Neural progenitor cell (in vitro differentiated cells): ENCODE results near the gene EIF5. TPM values are rescaled to one million over a fixed set of nuclear protein-coding genes. Genes with fewer than 3 reads are reported as not detected.

Source experiments
- DNase-seq: peaks from one replicate; pipeline ENCODE4 v3.0.0-alpha.2; 2016; ENCODE audit warnings: low spot score
- H2AFZ ChIP-seq: fragments of 200-600 bp; sonication (generic); replicated peaks from 2 replicates; pipeline ENCODE4 v1.6.1; 2016; ENCODE audit warnings: antibody characterized with exemption
- H3F3A ChIP-seq: fragments of 200-600 bp; sonication (generic); 2 replicates; pipeline ENCODE4 v1.6.1; 2016; ENCODE audit warnings: antibody characterized with exemption, low read depth
- H3K27ac ChIP-seq: fragments of 200-600 bp; sonication (generic); 2 replicates; pipeline ENCODE4 v1.5.1; 2016; ENCODE audit warnings: mild to moderate bottlenecking
- H3K27me3 ChIP-seq: fragments of 200-600 bp; sonication (generic); 2 replicates; pipeline ENCODE4 v1.6.1; 2016; ENCODE audit warnings: mild to moderate bottlenecking, moderate library complexity
- H3K36me3 ChIP-seq: fragments of 200-600 bp; sonication (generic); 2 replicates; pipeline ENCODE4 v1.5.1; 2016
- H3K4me1 ChIP-seq: fragments of 200-600 bp; sonication (generic); 2 replicates; pipeline ENCODE4 v1.6.1; 2016; ENCODE audit warnings: mixed run types
- H3K4me2 ChIP-seq: fragments of 200-600 bp; sonication (generic); 2 replicates; pipeline ENCODE4 v1.6.1; 2016
- H3K4me3 ChIP-seq: fragments of 200-600 bp; sonication (generic); 2 replicates; pipeline ENCODE4 v1.5.1; 2016
- H3K79me2 ChIP-seq: fragments of 200-600 bp; sonication (generic); 2 replicates; pipeline ENCODE4 v1.6.1; 2016; ENCODE audit warnings: low read depth
- H3K9ac ChIP-seq: fragments of 200-600 bp; sonication (generic); 2 replicates; pipeline ENCODE4 v1.6.1; 2016
- H3K9me3 ChIP-seq: fragments of 200-600 bp; sonication (generic); 2 replicates; pipeline ENCODE4 v1.5.1; 2016; ENCODE audit warnings: low read depth
- H4K20me1 ChIP-seq: fragments of 200-600 bp; sonication (generic); 2 replicates; pipeline ENCODE4 v1.6.1; 2016; ENCODE audit warnings: low read depth
- H3K27ac Mint-ChIP-seq: 3 replicates; pipeline ENCODE4 v1.8.0; 2021; ENCODE audit warnings: mixed read lengths
- H3K27me3 Mint-ChIP-seq: 2 replicates; pipeline ENCODE4 v1.8.0; 2022; ENCODE audit warnings: low read depth, mild to moderate bottlenecking, inconsistent platforms, moderate library complexity, mixed read lengths; ENCODE audit not compliant: insufficient read depth
- H3K36me3 Mint-ChIP-seq: 3 replicates; pipeline ENCODE4 v1.8.0; 2021; ENCODE audit warnings: mixed read lengths
- H3K4me1 Mint-ChIP-seq: 3 replicates; pipeline ENCODE4 v1.8.0; 2021; ENCODE audit warnings: mixed read lengths
- H3K4me3 Mint-ChIP-seq: 3 replicates; pipeline ENCODE4 v1.8.0; 2021; ENCODE audit warnings: mild to moderate bottlenecking, moderate library complexity, mixed read lengths
- H3K9me3 Mint-ChIP-seq: 3 replicates; pipeline ENCODE4 v1.8.0; 2020; ENCODE audit warnings: mixed read lengths
- EZH2 ChIP-seq: fragments of 200-600 bp; sonication (generic); IDR thresholded peaks from 2 replicates; pipeline ENCODE4 v1.6.1; 2017; ENCODE audit warnings: antibody characterized with exemption, mild to moderate bottlenecking, moderate library complexity
- EZH2phosphoT487 ChIP-seq: fragments of 200-600 bp; sonication (generic); IDR thresholded peaks from 2 replicates; pipeline ENCODE4 v1.6.1; 2017; ENCODE audit warnings: antibody characterized with exemption
- total RNA-seq: library from RNA; depleted of rRNA; stranded (reverse); fragments of >200 nt; gene quantifications from 2 replicates; pipeline ENCODE4 v1.2.3, GENCODE V29; 2015; ENCODE audit warnings: low replicate concordance
- TF ChIP-seq, protein P1 (sequence below): fragments of 200-600 bp; sonication (generic); IDR thresholded peaks from 2 replicates; pipeline ENCODE4 v1.5.1; 2017; ENCODE audit warnings: antibody characterized with exemption, mild to moderate bottlenecking

Gene EIF5
- total RNA-seq, 1 donor from 2014 or later, result 216 TPM

- Histone ChIP-seq H2AFZ (no peak overlapping the region), H3K4me3 (no peak overlapping the region), H4K20me1 (no peaks in the 10 kb centered on the region), H3K27ac (no peak overlapping the region), H3K4me2 (no peak overlapping the region), H3K9ac (no peak overlapping the region), H3K27me3 (no peaks in the 10 kb centered on the region), H3F3A (no peaks in the 10 kb centered on the region), H3K4me1 (no peaks in the 10 kb centered on the region), H3K36me3 (no peaks in the 10 kb centered on the region), H3K79me2 (no peaks in the 10 kb centered on the region), H3K9me3 (no peaks in the 10 kb centered on the region)
- H3K4me1 Mint-ChIP-seq, result peaks cover 2% of the 10 kb centered on the region
- H3K4me3 Mint-ChIP-seq, result no peak overlapping the region
- DNase-seq, result no peak
- no peaks in the 10 kb centered on the region for H3K9me3 Mint-ChIP-seq
- peaks cover 13% of the 10 kb centered on the region for H3K27me3 Mint-ChIP-seq
- TF ChIP-seq, protein P1, sequence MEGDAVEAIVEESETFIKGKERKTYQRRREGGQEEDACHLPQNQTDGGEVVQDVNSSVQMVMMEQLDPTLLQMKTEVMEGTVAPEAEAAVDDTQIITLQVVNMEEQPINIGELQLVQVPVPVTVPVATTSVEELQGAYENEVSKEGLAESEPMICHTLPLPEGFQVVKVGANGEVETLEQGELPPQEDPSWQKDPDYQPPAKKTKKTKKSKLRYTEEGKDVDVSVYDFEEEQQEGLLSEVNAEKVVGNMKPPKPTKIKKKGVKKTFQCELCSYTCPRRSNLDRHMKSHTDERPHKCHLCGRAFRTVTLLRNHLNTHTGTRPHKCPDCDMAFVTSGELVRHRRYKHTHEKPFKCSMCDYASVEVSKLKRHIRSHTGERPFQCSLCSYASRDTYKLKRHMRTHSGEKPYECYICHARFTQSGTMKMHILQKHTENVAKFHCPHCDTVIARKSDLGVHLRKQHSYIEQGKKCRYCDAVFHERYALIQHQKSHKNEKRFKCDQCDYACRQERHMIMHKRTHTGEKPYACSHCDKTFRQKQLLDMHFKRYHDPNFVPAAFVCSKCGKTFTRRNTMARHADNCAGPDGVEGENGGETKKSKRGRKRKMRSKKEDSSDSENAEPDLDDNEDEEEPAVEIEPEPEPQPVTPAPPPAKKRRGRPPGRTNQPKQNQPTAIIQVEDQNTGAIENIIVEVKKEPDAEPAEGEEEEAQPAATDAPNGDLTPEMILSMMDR, result peak; percentile 4
- TF ChIP-seq EZH2phosphoT487, result no peak
- no peaks in the 10 kb centered on the region for H3K36me3 Mint-ChIP-seq
- H3K27ac Mint-ChIP-seq, result no peak overlapping the region
These were observed 35.4 kb upstream of the EIF5 start for GRCh38 chr14:103298620-103299019.

GRCh38 chr14:103301512-103302354 is 32.3 kb upstream of the EIF5 start:
- peaks cover 7% of the 10 kb centered on the region for H3K27me3 Mint-ChIP-seq
- Histone ChIP-seq H3K27ac (no peak overlapping the region), H2AFZ (no peak overlapping the region), H3K79me2 (no peaks in the 10 kb centered on the region), H3K4me3 (no peak overlapping the region), H3F3A (no peaks in the 10 kb centered on the region), H3K4me2 (no peak overlapping the region), H4K20me1 (no peaks in the 10 kb centered on the region), H3K36me3 (no peaks in the 10 kb centered on the region), H3K9ac (no peak overlapping the region), H3K4me1 (no peaks in the 10 kb centered on the region), H3K27me3 (no peaks in the 10 kb centered on the region), H3K9me3 (no peaks in the 10 kb centered on the region)
- DNase-seq, result no peak
- H3K9me3 Mint-ChIP-seq, result no peaks in the 10 kb centered on the region
- H3K4me3 Mint-ChIP-seq, result no peak overlapping the region
- no peak overlapping the region for H3K27ac Mint-ChIP-seq
- H3K4me1 Mint-ChIP-seq, result peaks cover 2% of the 10 kb centered on the region
- no peak for TF ChIP-seq EZH2
- TF ChIP-seq EZH2phosphoT487, result no peak
- TF ChIP-seq, protein P1, result no peak
- no peaks in the 10 kb centered on the region for H3K36me3 Mint-ChIP-seq

- Histone ChIP-seq H3K4me1 (no peaks in the 10 kb centered on the region), H3K27me3 (no peaks in the 10 kb centered on the region), H3K9ac (no peak overlapping the region), H3F3A (no peaks in the 10 kb centered on the region), H3K9me3 (no peaks in the 10 kb centered on the region), H3K4me2 (no peak overlapping the region), H2AFZ (no peak overlapping the region), H3K36me3 (no peaks in the 10 kb centered on the region), H3K27ac (no peak overlapping the region), H3K79me2 (no peaks in the 10 kb centered on the region), H3K4me3 (no peak overlapping the region), H4K20me1 (no peaks in the 10 kb centered on the region)
- H3K4me3 Mint-ChIP-seq, result no peak overlapping the region
- peaks cover 10% of the 10 kb centered on the region for H3K27me3 Mint-ChIP-seq
- no peaks in the 10 kb centered on the region for H3K36me3 Mint-ChIP-seq
- TF ChIP-seq EZH2phosphoT487 (no peak), EZH2 (no peak)
- TF ChIP-seq, protein P1, result no peak
- DNase-seq, result no peak
- peaks cover 2% of the 10 kb centered on the region for H3K4me1 Mint-ChIP-seq
- H3K9me3 Mint-ChIP-seq, result peaks cover 4% of the 10 kb centered on the region
- H3K27ac Mint-ChIP-seq, result no peak overlapping the region
These were observed 31.1 kb upstream of the EIF5 start for GRCh38 chr14:103302966-103303365.
